HCT116 (cell line): ENCODE data around the gene FCER1A. TPM values are rescaled to one million over a fixed set of nuclear protein-coding genes. Genes with fewer than 3 reads are reported as not detected.

Experiments used
- ATAC-seq: fragments of 200-7000 bp; cut with Tn5 transposase; 2 replicates; pipeline ENCODE4 v1.9.1; 2020; ENCODE audit warnings: mild to moderate bottlenecking, moderate library complexity
- BruUV-seq: library from RNA; stranded (reverse); fragments of 400-500 nt; replicated peaks from 2 replicates; lab custom pipeline; 2021; lab: Mats Ljungman, UMichigan
- CTCF ChIA-PET: fragments of 300-600 bp; sonication (Branson Sonifier 250); formaldehyde crosslinking; loops from one replicate; lab custom pipeline; 2021; ENCODE audit warnings: antibody characterized with exemption; lab: Charles Lee
- POLR2A ChIA-PET: fragments of 300-600, 350-600 bp; sonication (Branson Sonifier 250); formaldehyde crosslinking; loops from one replicate; lab custom pipeline; 2021; ENCODE audit warnings: antibody characterized with exemption; lab: Charles Lee
- RAD21 ChIA-PET, 2 experiments: fragments of 300-600 bp; sonication (Branson Sonifier 250); formaldehyde crosslinking; loops; one replicate each; lab custom pipeline; 2023; ENCODE audit warnings: low total read pairs in 2 of 2; ENCODE audit not compliant: uncharacterized antibody in 2 of 2, unreplicated experiment in 2 of 2, low non-redundant PET in 1 of 2; lab: Charles Lee
- DNase-seq: peaks from one replicate; pipeline ENCODE4 v3.0.0-alpha.2; 2010; ENCODE audit warnings: low read depth, low spot score
- H2AFZ ChIP-seq: fragments of 200-600 bp; shearing (Covaris generic), sonication (generic); 2 replicates; pipeline ENCODE4 v1.6.1; 2017; ENCODE audit warnings: low read depth, mixed run types, mixed read lengths, antibody characterized with exemption, low read length; ENCODE audit not compliant: poor library complexity, severe bottlenecking
- H3K27ac ChIP-seq: 2 replicates; pipeline ENCODE4 v1.5.1; 2012; ENCODE audit warnings: low read depth, low read length
- H3K27me3 ChIP-seq: fragments of 200-600 bp; sonication (generic); 2 replicates; pipeline ENCODE4 v1.6.1; 2016; ENCODE audit warnings: mixed run types, low read length, mixed read lengths; ENCODE audit not compliant: insufficient read depth
- H3K36me3 ChIP-seq, 2 experiments: fragments of 200-500 bp in 1 of 2; fragments of 200-600 bp in 1 of 2; sonication (Bioruptor generic) in 1 of 2; sonication (generic) in 1 of 2; 2 replicates each; pipeline versions ENCODE4 v1.5.1 to v1.6.1; 2014 to 2016; ENCODE audit warnings: low read length in 2 of 2, inconsistent platforms in 1 of 2, mixed read lengths in 1 of 2, mixed run types in 1 of 2; ENCODE audit not compliant: insufficient read depth in 2 of 2, control insufficient read depth in 1 of 2
- H3K4me1 ChIP-seq, 2 experiments: fragments of 200-600 bp in 1 of 2; sonication (generic) in 1 of 2; 2 replicates each; pipeline versions ENCODE4 v1.5.1 to v1.6.1; 2012 to 2017; ENCODE audit warnings: low read length in 2 of 2, inconsistent platforms in 1 of 2, mild to moderate bottlenecking in 1 of 2, mixed read lengths in 1 of 2, mixed run types in 1 of 2, moderate library complexity in 1 of 2; ENCODE audit not compliant: insufficient read depth in 2 of 2, control insufficient read depth in 1 of 2
- H3K4me2 ChIP-seq: fragments of 200-600 bp; sonication (generic); 2 replicates; pipeline ENCODE4 v1.6.1; 2017; ENCODE audit warnings: mixed run types, low read length, mixed read lengths
- H3K4me3 ChIP-seq, 2 experiments: fragments of 200-600 bp in 1 of 2; sonication (generic) in 1 of 2; replicated peaks in 1 of 2; 2 replicates each; pipeline ENCODE4 v1.5.1; 2011 to 2016; ENCODE audit warnings: low read length in 2 of 2, control low read depth in 1 of 2, low read depth in 1 of 2, mild to moderate bottlenecking in 1 of 2, mixed read lengths in 1 of 2, mixed run types in 1 of 2
- H3K79me2 ChIP-seq: fragments of 200-600 bp; sonication (generic); 2 replicates; pipeline ENCODE4 v1.6.1; 2017; ENCODE audit warnings: mild to moderate bottlenecking, mixed run types, low read length, moderate library complexity, mixed read lengths; ENCODE audit not compliant: insufficient read depth
- H3K9ac ChIP-seq: fragments of 200-600 bp; sonication (generic); 2 replicates; pipeline ENCODE4 v1.6.1; 2016; ENCODE audit warnings: low read length, mixed read lengths
- H3K9me2 ChIP-seq: fragments of 200-600 bp; sonication (generic), shearing (Covaris generic); 2 replicates; pipeline ENCODE4 v1.6.1; 2017; ENCODE audit warnings: mixed run types, mild to moderate bottlenecking, moderate library complexity; ENCODE audit not compliant: insufficient read depth
- H3K9me3 ChIP-seq, 2 experiments: fragments of 200-500 bp in 1 of 2; fragments of 200-600 bp in 1 of 2; sonication (Bioruptor generic) in 1 of 2; sonication (generic) in 1 of 2; 2 replicates each; pipeline ENCODE4 v1.6.1; 2014 to 2017; ENCODE audit warnings: low read length in 2 of 2, mixed read lengths in 2 of 2, inconsistent platforms in 1 of 2, low read depth in 1 of 2, mild to moderate bottlenecking in 1 of 2, mixed run types in 1 of 2, moderate library complexity in 1 of 2; ENCODE audit not compliant: control insufficient read depth in 1 of 2, insufficient read depth in 1 of 2
- H4K20me1 ChIP-seq: fragments of 200-600 bp; sonication (generic), shearing (Covaris generic); 2 replicates; pipeline ENCODE4 v1.6.1; 2017; ENCODE audit warnings: mixed run types, mild to moderate bottlenecking, moderate library complexity; ENCODE audit not compliant: insufficient read depth
- ATF3 ChIP-seq: IDR thresholded peaks from 2 replicates; pipeline ENCODE4 v1.6.1; 2012
- CEBPB ChIP-seq: IDR thresholded peaks from 2 replicates; pipeline ENCODE4 v1.6.1; 2012; ENCODE audit warnings: low read depth
- EGR1 ChIP-seq: IDR thresholded peaks from 2 replicates; pipeline ENCODE4 v1.6.1; 2012; ENCODE audit warnings: low read depth
- EZH2 ChIP-seq: fragments of 200-600 bp; sonication (generic); IDR thresholded peaks from 2 replicates; pipeline ENCODE4 v1.6.1; 2017; ENCODE audit warnings: antibody characterized with exemption, mixed run types
- EZH2phosphoT487 ChIP-seq: fragments of 200-600 bp; IDR thresholded peaks from 2 replicates; pipeline ENCODE4 v1.6.1; 2018; ENCODE audit warnings: antibody characterized with exemption, borderline replicate concordance
- JUND ChIP-seq: IDR thresholded peaks from 2 replicates; pipeline ENCODE4 v1.6.1; 2012
- MAX ChIP-seq: IDR thresholded peaks from 2 replicates; pipeline ENCODE4 v1.6.1; 2012
- POLR2A ChIP-seq: IDR thresholded peaks from 2 replicates; pipeline ENCODE4 v1.7.0; 2011; ENCODE audit warnings: borderline replicate concordance; ENCODE audit not compliant: insufficient read depth, insufficient read length; ENCODE audit errors: extremely low read depth
- REST ChIP-seq: IDR thresholded peaks from 2 replicates; pipeline ENCODE4 v1.6.1; 2012; ENCODE audit warnings: low read depth
- SIN3A ChIP-seq: IDR thresholded peaks from 2 replicates; pipeline ENCODE4 v1.6.1; 2012; ENCODE audit warnings: low read depth
- SP1 ChIP-seq: IDR thresholded peaks from 2 replicates; pipeline ENCODE4 v1.6.1; 2012; ENCODE audit warnings: low read depth
- SRF ChIP-seq: IDR thresholded peaks from 2 replicates; pipeline ENCODE4 v1.6.1; 2012; ENCODE audit warnings: low read depth
- TCF7L2 ChIP-seq: IDR thresholded peaks from 2 replicates; pipeline ENCODE4 v1.7.0; 2011; ENCODE audit warnings: borderline replicate concordance, inconsistent platforms; ENCODE audit not compliant: insufficient read depth, insufficient read length; ENCODE audit errors: extremely low read depth
- YY1 ChIP-seq: IDR thresholded peaks from 2 replicates; pipeline ENCODE4 v1.6.1; 2011; ENCODE audit warnings: low read length, low read depth, moderate library complexity, mild to moderate bottlenecking; ENCODE audit not compliant: insufficient replicate concordance; ENCODE audit errors: extremely low read depth
- ZNF274 ChIP-seq: fragments of 200-500 bp; sonication (Bioruptor generic); IDR thresholded peaks from 2 replicates; pipeline ENCODE4 v1.6.1; 2014; ENCODE audit warnings: mild to moderate bottlenecking, low read depth, low read length, inconsistent platforms
- intact Hi-C: fragments of 100-400 bp; cut with micrococcal nuclease; formaldehyde crosslinking; loops from 2 replicates; pipeline ENCODE4 v1.10.0; 2022
- total RNA-seq: library from RNA; stranded (reverse); gene quantifications from one replicate; pipeline ENCODE4 v1.2.1, GENCODE V29; 2021; ENCODE audit not compliant: unreplicated experiment
- TF ChIP-seq, protein P1 (sequence below): IDR thresholded peaks from 2 replicates; pipeline ENCODE4 v1.6.1; 2011; ENCODE audit warnings: mild to moderate bottlenecking, low read length, moderate library complexity; ENCODE audit not compliant: insufficient replicate concordance; ENCODE audit errors: extremely low read depth

Gene FCER1A
- total RNA-seq, 1 experiment from 2014 or later, result not detected

- no peak for TF ChIP-seq REST
- TF ChIP-seq ATF3, result no peak
These were observed 20.0 kb upstream of the FCER1A start (continued) for GRCh38 chr1:159282118-159282517.

DNA sequence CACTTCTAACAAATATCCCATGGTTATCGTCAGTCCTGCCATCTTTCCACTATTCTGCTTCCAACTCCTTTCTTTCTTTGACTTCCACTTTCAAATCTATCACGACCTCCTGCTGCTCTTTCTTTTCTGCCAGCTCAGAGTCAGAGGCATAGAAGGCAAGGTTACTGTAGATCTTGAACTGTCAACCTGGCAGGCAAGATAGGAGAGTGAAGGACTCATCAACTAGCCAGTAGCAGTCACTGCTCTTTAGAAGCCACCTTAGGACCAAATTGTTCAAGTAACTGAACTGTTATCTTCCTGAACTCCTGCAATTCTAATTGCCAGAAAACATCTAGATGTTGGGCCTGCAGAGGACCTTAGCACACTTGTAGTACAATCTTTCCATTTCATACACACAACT lies 13.1 kb upstream of the FCER1A start:
- H2AFZ ChIP-seq, result no peak overlapping the region
- H3K27ac ChIP-seq, result no peak overlapping the region
- no peaks in the 10 kb centered on the region for H3K9me2 ChIP-seq
- H3K9me3 ChIP-seq, result no peaks in the 10 kb centered on the region
- H3K4me3 ChIP-seq, result no peak overlapping the region
- H4K20me1 ChIP-seq, result no peaks in the 10 kb centered on the region
- no TSS peak for BruUV-seq
- no peak overlapping the region for H3K4me2 ChIP-seq
- H3K79me2 ChIP-seq, result no peaks in the 10 kb centered on the region
- no peak for ATAC-seq
- no peaks in the 10 kb centered on the region for H3K4me1 ChIP-seq
- ChIA-PET CTCF (no interaction called here), RAD21 (no interaction called here), POLR2A (no interaction called here)
- no peak for DNase-seq
- peaks cover 8% of the 10 kb centered on the region; the same call in 1 of the 2 replicates for H3K27me3 ChIP-seq
- H3K9ac ChIP-seq, result no peak overlapping the region
- H3K36me3 ChIP-seq, result no peaks in the 10 kb centered on the region
- intact Hi-C loops, result no loop called here
- TF ChIP-seq ZNF274 (no peak), JUND (no peak), EZH2phosphoT487 (no peak), YY1 (no peak), POLR2A (no peak), SRF (no peak), TCF7L2 (no peak), ATF3 (no peak), REST (no peak), CEBPB (no peak), SIN3A (no peak), EZH2 (no peak), EGR1 (no peak), MAX (no peak), SP1 (no peak)
- TF ChIP-seq, protein P1, sequence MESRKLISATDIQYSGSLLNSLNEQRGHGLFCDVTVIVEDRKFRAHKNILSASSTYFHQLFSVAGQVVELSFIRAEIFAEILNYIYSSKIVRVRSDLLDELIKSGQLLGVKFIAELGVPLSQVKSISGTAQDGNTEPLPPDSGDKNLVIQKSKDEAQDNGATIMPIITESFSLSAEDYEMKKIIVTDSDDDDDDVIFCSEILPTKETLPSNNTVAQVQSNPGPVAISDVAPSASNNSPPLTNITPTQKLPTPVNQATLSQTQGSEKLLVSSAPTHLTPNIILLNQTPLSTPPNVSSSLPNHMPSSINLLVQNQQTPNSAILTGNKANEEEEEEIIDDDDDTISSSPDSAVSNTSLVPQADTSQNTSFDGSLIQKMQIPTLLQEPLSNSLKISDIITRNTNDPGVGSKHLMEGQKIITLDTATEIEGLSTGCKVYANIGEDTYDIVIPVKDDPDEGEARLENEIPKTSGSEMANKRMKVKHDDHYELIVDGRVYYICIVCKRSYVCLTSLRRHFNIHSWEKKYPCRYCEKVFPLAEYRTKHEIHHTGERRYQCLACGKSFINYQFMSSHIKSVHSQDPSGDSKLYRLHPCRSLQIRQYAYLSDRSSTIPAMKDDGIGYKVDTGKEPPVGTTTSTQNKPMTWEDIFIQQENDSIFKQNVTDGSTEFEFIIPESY, result no peak
